H1 (cell line): Measurements from ENCODE around the gene TRABD2B. TPM values are rescaled to one million over a fixed set of nuclear protein-coding genes. Genes with fewer than 3 reads are reported as not detected.

Experiments
- CTCF ChIA-PET: fragments of 300-600 bp; sonication (Branson Sonifier 250); formaldehyde crosslinking; loops from one replicate; lab custom pipeline; 2021; ENCODE audit not compliant: partially characterized antibody; lab: Charles Lee
- POLR2A ChIA-PET: fragments of 300-600 bp; sonication (Branson Sonifier 250); formaldehyde crosslinking; loops from one replicate; lab custom pipeline; 2021; ENCODE audit warnings: inconsistent platforms; ENCODE audit not compliant: partially characterized antibody; lab: Charles Lee
- DNase-seq, 2 experiments: peaks; one replicate each; pipeline versions ENCODE4 v3.0.0 to v3.0.0-alpha.2; 2010 to 2022; ENCODE audit warnings: low spot score in 2 of 2, low read depth in 1 of 2, mixed read lengths in 1 of 2
- FAIRE-seq: peaks from 2 replicates; lab custom pipeline; 2011; peaks lifted over from hg19 to GRCh38; lab: Jason Lieb, UNC
- H2AFZ ChIP-seq: 2 replicates; pipeline ENCODE4 v1.8.1; 2012; ENCODE audit warnings: low read length, inconsistent platforms
- H2AK5ac ChIP-seq: 2 replicates; pipeline ENCODE4 v1.6.1; 2013; ENCODE audit warnings: low read depth, low read length
- H2BK120ac ChIP-seq: replicated peaks from 2 replicates; pipeline ENCODE3; 2013; ENCODE audit warnings: low read depth, low read length, inconsistent platforms
- H2BK12ac ChIP-seq: 2 replicates; pipeline ENCODE4 v1.6.1; 2013; ENCODE audit warnings: low read depth, low read length
- H2BK15ac ChIP-seq: 2 replicates; pipeline ENCODE4 v1.6.1; 2013; ENCODE audit warnings: low read length
- H2BK20ac ChIP-seq: 2 replicates; pipeline ENCODE4 v1.6.1; 2013; ENCODE audit warnings: low read length
- H2BK5ac ChIP-seq: 2 replicates; pipeline ENCODE4 v1.6.1; 2013; ENCODE audit warnings: low read depth, low read length
- H3K14ac ChIP-seq: 2 replicates; pipeline ENCODE4 v1.6.1; 2013; ENCODE audit warnings: inconsistent platforms; ENCODE audit not compliant: insufficient read length
- H3K18ac ChIP-seq: 2 replicates; pipeline ENCODE4 v1.6.1; 2013; ENCODE audit warnings: low read length; ENCODE audit errors: extremely low read depth
- H3K23ac ChIP-seq: 2 replicates; pipeline ENCODE4 v1.6.1; 2013; ENCODE audit warnings: inconsistent platforms; ENCODE audit not compliant: insufficient read length
- H3K23me2 ChIP-seq: 2 replicates; pipeline ENCODE4 v1.6.1; 2013; ENCODE audit warnings: low read depth, low read length
- H3K27ac ChIP-seq: 2 replicates; pipeline ENCODE4 v1.6.1; 2011; ENCODE audit warnings: low read depth, low read length, inconsistent platforms
- H3K27me3 ChIP-seq, 4 experiments: replicated peaks in 1 of 4; 1 replicate in 1 of 4; 2 replicates in 3 of 4; pipeline versions ENCODE4 v1.6.1 to v1.8.1; 2011 to 2013; ENCODE audit warnings: low read length in 3 of 4, mild to moderate bottlenecking in 3 of 4, inconsistent platforms in 2 of 4, mixed read lengths in 2 of 4, moderate library complexity in 1 of 4; ENCODE audit not compliant: control insufficient read depth in 3 of 4, insufficient read depth in 3 of 4; ENCODE audit errors: extremely low read depth in 1 of 4
- H3K36me3 ChIP-seq, 4 experiments: 2 replicates each; pipeline versions ENCODE4 v1.6.1 to v1.8.1; 2011 to 2013; ENCODE audit warnings: mild to moderate bottlenecking in 4 of 4, low read length in 3 of 4, moderate library complexity in 2 of 4, control low read depth in 1 of 4, inconsistent platforms in 1 of 4; ENCODE audit not compliant: insufficient read depth in 4 of 4, control insufficient read depth in 2 of 4
- H3K4ac ChIP-seq: replicated peaks from 2 replicates; pipeline ENCODE3; 2013; ENCODE audit warnings: low read length, low read depth, mixed read lengths, inconsistent platforms; ENCODE audit not compliant: insufficient read length
- H3K4me1 ChIP-seq, 4 experiments: replicated peaks in 1 of 4; 1 replicate in 1 of 4; 2 replicates in 3 of 4; pipeline versions ENCODE4 v1.6.1 to v1.8.1; 2011 to 2013; ENCODE audit warnings: low read length in 3 of 4, inconsistent platforms in 2 of 4, mixed read lengths in 1 of 4; ENCODE audit not compliant: insufficient read depth in 4 of 4, control insufficient read depth in 3 of 4
- H3K4me2 ChIP-seq, 2 experiments: 2 replicates each; pipeline versions ENCODE4 v1.6.1 to v1.8.1; 2011 to 2013; ENCODE audit warnings: low read depth in 2 of 2, low read length in 2 of 2, control low read depth in 1 of 2, inconsistent platforms in 1 of 2, mild to moderate bottlenecking in 1 of 2; ENCODE audit not compliant: insufficient read depth in 1 of 2
- H3K4me3 ChIP-seq, 4 experiments: fragments of 200-600, 300-600 bp in 1 of 4; sonication (generic), shearing (Covaris generic), sonication (Bioruptor Twin) in 1 of 4; 2 replicates each; pipeline versions ENCODE4 v1.5.1 to v1.8.1; 2011 to 2016; ENCODE audit warnings: low read length in 4 of 4, low read depth in 3 of 4, control low read depth in 2 of 4, inconsistent platforms in 2 of 4, mild to moderate bottlenecking in 2 of 4, mixed read lengths in 1 of 4, moderate library complexity in 1 of 4; ENCODE audit not compliant: insufficient read depth in 2 of 4; ENCODE audit errors: extremely low read depth in 1 of 4
- H3K56ac ChIP-seq: replicated peaks from 2 replicates; pipeline ENCODE3; 2013; ENCODE audit warnings: low read depth, mild to moderate bottlenecking, mixed read lengths, low read length, inconsistent platforms; ENCODE audit not compliant: insufficient read length
- H3K79me1 ChIP-seq: 2 replicates; pipeline ENCODE4 v1.6.1; 2013; ENCODE audit warnings: low read depth, low read length, control low read depth
- H3K79me2 ChIP-seq, 2 experiments: 2 replicates each; pipeline versions ENCODE4 v1.6.1 to v1.8.1; 2012 to 2013; ENCODE audit warnings: low read length in 2 of 2, mild to moderate bottlenecking in 2 of 2, inconsistent platforms in 1 of 2; ENCODE audit not compliant: insufficient read depth in 2 of 2, control insufficient read depth in 1 of 2
- H3K9ac ChIP-seq, 4 experiments: replicated peaks in 1 of 4; 1 replicate in 1 of 4; 2 replicates in 3 of 4; pipeline versions ENCODE4 v1.6.1 to v1.8.1; 2011 to 2013; ENCODE audit warnings: low read depth in 3 of 4, low read length in 3 of 4, control low read depth in 2 of 4, mild to moderate bottlenecking in 2 of 4, moderate library complexity in 2 of 4, inconsistent platforms in 1 of 4; ENCODE audit errors: extremely low read depth in 1 of 4
- H3K9me3 ChIP-seq, 2 experiments: 2 replicates each; pipeline versions ENCODE4 v1.6.1 to v1.8.1; 2012 to 2013; ENCODE audit warnings: mild to moderate bottlenecking in 2 of 2, moderate library complexity in 2 of 2, control low read depth in 1 of 2, inconsistent platforms in 1 of 2, low read depth in 1 of 2, low read length in 1 of 2, mixed read lengths in 1 of 2; ENCODE audit not compliant: insufficient read depth in 2 of 2
- H4K20me1 ChIP-seq, 2 experiments: replicated peaks in 1 of 2; 2 replicates each; pipeline versions ENCODE3 to v1.8.1; 2011 to 2013; ENCODE audit warnings: inconsistent platforms in 2 of 2, low read length in 2 of 2, mild to moderate bottlenecking in 1 of 2; ENCODE audit not compliant: insufficient read depth in 2 of 2, control insufficient read depth in 1 of 2
- H4K5ac ChIP-seq: 2 replicates; pipeline ENCODE4 v1.6.1; 2013; ENCODE audit warnings: low read length, low read depth, mixed read lengths, inconsistent platforms; ENCODE audit not compliant: insufficient read length
- H4K8ac ChIP-seq: 2 replicates; pipeline ENCODE4 v1.8.0; 2013; ENCODE audit warnings: mild to moderate bottlenecking, moderate library complexity, low read length, inconsistent platforms; ENCODE audit not compliant: insufficient read depth; ENCODE audit errors: extremely low read depth
- H4K91ac ChIP-seq: replicated peaks from 2 replicates; pipeline ENCODE3; 2013; ENCODE audit warnings: low read length, mixed read lengths, inconsistent platforms; ENCODE audit not compliant: insufficient read length
- ATF3 ChIP-seq: IDR thresholded peaks from 2 replicates; pipeline ENCODE4 v1.6.1; 2011; ENCODE audit warnings: low read depth, mild to moderate bottlenecking, low read length; ENCODE audit not compliant: insufficient read depth
- CHD2 ChIP-seq: IDR thresholded peaks from 2 replicates; pipeline ENCODE4 v1.6.1; 2012; ENCODE audit warnings: low read length, improper control_type of control experiment
- HDAC2 ChIP-seq, 2 experiments: fragments of 300-600 bp in 1 of 2; sonication (generic) in 1 of 2; IDR thresholded peaks; 2 replicates each; pipeline ENCODE4 v1.6.1; 2011 to 2012; ENCODE audit warnings: low read depth in 2 of 2, low read length in 2 of 2, mild to moderate bottlenecking in 2 of 2, moderate library complexity in 2 of 2, borderline replicate concordance in 1 of 2, inconsistent platforms in 1 of 2
- RBBP5 ChIP-seq: IDR thresholded peaks from 2 replicates; pipeline ENCODE4 v1.7.1; 2012; ENCODE audit warnings: low read depth, mild to moderate bottlenecking, inconsistent platforms, low read length, moderate library complexity, borderline replicate concordance
- SIN3A ChIP-seq, 2 experiments: IDR thresholded peaks in 1 of 2; conservative IDR thresholded peaks in 1 of 2; 2 replicates each; pipeline ENCODE4 v1.6.1; 2011 to 2012; ENCODE audit warnings: low read length in 2 of 2, improper control_type of control experiment in 1 of 2, low read depth in 1 of 2, mild to moderate bottlenecking in 1 of 2
- YY1 ChIP-seq: IDR thresholded peaks from 2 replicates; pipeline ENCODE4 v1.6.1; 2011; ENCODE audit warnings: low read depth, mild to moderate bottlenecking, low read length
- WGBS, 2 experiments: shearing (Covaris generic) in 1 of 2; methylation state at CpG; one replicate each; pipeline versions ENCODE4 v1.1.6 to v1.1.7; 2013 to 2015; ENCODE audit warnings: low lambda C conversion rate in 2 of 2, mixed read lengths in 2 of 2, inconsistent platforms in 1 of 2, low coverage in 1 of 2, missing lambda C conversion rate in 1 of 2; ENCODE audit not compliant: insufficient replicate concordance in 2 of 2, insufficient coverage in 1 of 2, insufficient read length in 1 of 2; ENCODE audit errors: extremely low coverage in 1 of 2, missing lambda C conversion rate in 1 of 2; 5-methylcytosine and 5-hydroxymethylcytosine counted together
- polyA plus RNA-seq, 7 experiments: library from polyadenylated mRNA; depleted of rRNA in 3 of 7; stranded (reverse) in 5 of 7; unstranded in 2 of 7; fragments of >200 nt in 5 of 7; fragments of 200-250 nt in 2 of 7; gene quantifications; 1 replicate in 5 of 7; 2 replicates in 1 of 7; 4 replicates in 1 of 7; pipeline versions ENCODE4 v1.2.1 to v1.2.3, GENCODE V29; 2011 to 2013; ENCODE audit warnings: missing spikeins in 2 of 7, mixed read lengths in 2 of 7
- total RNA-seq: library from RNA; stranded (reverse); fragmentation: NEBNext Ultra II Directional; extraction: Animal tissue kit (Norgen Biotek cat#: 25700); gene quantifications from 2 replicates; pipeline ENCODE4 v1.2.1, GENCODE V29; 2021
- TF ChIP-seq, protein P1 (sequence below): IDR thresholded peaks from 2 replicates; pipeline ENCODE4 v1.6.1; 2012; ENCODE audit warnings: inconsistent platforms

Gene TRABD2B
- total and polyA plus RNA-seq, 2 of the 8 experiments (the other 6 are each of a cell fraction or from before 2014, with no cell fraction given), result 0.95 to 3.4 TPM

DNA sequence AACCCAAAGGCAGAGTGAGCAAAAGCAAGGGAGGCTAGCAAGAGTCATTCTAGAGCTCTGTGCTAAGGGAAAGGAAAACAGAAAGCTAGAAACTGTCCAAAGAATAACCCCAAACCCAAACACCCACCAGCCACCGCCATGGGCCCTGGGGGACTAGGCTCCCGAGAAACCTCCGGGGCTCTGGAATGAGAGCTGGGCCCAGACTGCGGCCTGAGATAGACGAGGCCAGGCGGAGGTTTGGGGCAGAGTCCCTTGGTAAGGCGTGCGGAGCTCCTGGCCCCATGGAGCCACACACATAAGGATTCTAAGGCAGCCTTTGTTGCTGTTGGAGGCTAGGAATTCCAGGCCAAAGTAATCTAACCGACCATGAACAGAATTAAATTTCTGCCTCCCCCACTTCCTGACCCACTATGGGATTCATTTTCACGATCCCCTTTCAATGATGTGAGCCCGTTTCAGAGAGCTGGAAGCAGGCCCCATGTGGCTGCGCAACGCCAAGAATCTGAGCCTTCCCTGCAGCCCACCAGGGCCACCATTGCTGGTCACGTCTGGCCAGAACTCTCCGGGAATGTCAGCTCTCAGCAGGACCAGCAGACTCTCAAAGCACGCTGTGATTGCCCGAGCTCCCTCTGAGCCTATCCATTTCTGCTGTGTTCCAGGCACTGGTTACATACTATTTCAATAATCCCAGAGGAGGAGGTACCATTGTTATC lies 145.0 kb downstream of the TRABD2B start:
- Histone ChIP-seq H2AFZ (no peak overlapping the region), H3K23me2 (no peaks in the 10 kb centered on the region), H4K20me1 (no peaks in the 10 kb centered on the region), H3K56ac (no peak overlapping the region), H3K9me3 (no peaks in the 10 kb centered on the region), H3K4me1 (no peaks in the 10 kb centered on the region; a peak in 2 of 7 replicates), H2BK12ac (no peak overlapping the region), H2BK120ac (no peak overlapping the region), H2BK15ac (no peak overlapping the region), H3K27me3 (no peaks in the 10 kb centered on the region), H4K8ac (no peak overlapping the region), H4K5ac (no peak overlapping the region), H3K18ac (no peak overlapping the region), H3K4me2 (no peak overlapping the region), H3K9ac (no peak overlapping the region), H3K79me2 (no peaks in the 10 kb centered on the region), H3K14ac (no peak overlapping the region), H3K79me1 (no peaks in the 10 kb centered on the region; the same call in 1 of the 2 replicates), H3K27ac (no peak overlapping the region), H2AK5ac (no peak overlapping the region), H4K91ac (no peak overlapping the region), H3K4ac (no peak overlapping the region), H3K23ac (no peak overlapping the region), H3K36me3 (no peaks in the 10 kb centered on the region), H2BK5ac (no peak overlapping the region), H3K4me3 (no peak overlapping the region), H2BK20ac (no peak overlapping the region)
- FAIRE-seq (no peak), DNase-seq (no peak)
- ChIA-PET POLR2A (no interaction called here), CTCF (interaction anchor here (0.9 to 1.7 kb wide), 6 partner anchors 8 to 203 kb away, joined by 3 to 5 read pairs (median 3); no protein-coding TSS in a partner anchor)
- 95% methylated on average over 17 of the region's 17 CpGs; no CpG with 5 or more reads in 1 of the 2 experiments for WGBS, 2 experiments
- TF ChIP-seq SIN3A (conservative IDR thresholded peaks at IDR 0.05 in 1 of 2, IDR thresholded peaks at IDR 0.05 in 1 of 2; ENCODE audit: low read depth in 1 of 2, low read length in 2 of 2), result no peak
- no peak for TF ChIP-seq RBBP5
- no peak for TF ChIP-seq HDAC2 (IDR thresholded peaks at IDR 0.05; ENCODE audit: borderline replicate concordance in 1 of 2, low read depth in 2 of 2, low read length in 2 of 2)
- TF ChIP-seq ATF3, result no peak
- TF ChIP-seq CHD2, result no peak
- no peak for TF ChIP-seq YY1
- TF ChIP-seq, protein P1, sequence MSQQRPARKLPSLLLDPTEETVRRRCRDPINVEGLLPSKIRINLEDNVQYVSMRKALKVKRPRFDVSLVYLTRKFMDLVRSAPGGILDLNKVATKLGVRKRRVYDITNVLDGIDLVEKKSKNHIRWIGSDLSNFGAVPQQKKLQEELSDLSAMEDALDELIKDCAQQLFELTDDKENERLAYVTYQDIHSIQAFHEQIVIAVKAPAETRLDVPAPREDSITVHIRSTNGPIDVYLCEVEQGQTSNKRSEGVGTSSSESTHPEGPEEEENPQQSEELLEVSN, result no peak
